Sigmoid colon (tissue), 4 donors: ENCODE data around the gene BLMH.

Experiments
- EP300 ChIP-seq, 4 donors: sonication (generic); formaldehyde crosslinking; IDR thresholded peaks; one replicate each; pipeline ENCODE4 v1.6.1; 2017; ENCODE audit warnings: antibody characterized with exemption in 4 of 4
- POLR2A ChIP-seq, 2 donors: fragments of 450-650 bp; IDR thresholded peaks; one replicate each; pipeline ENCODE4 v1.6.1; 2016; ENCODE audit warnings: antibody characterized with exemption in 2 of 2, mild to moderate bottlenecking in 2 of 2, moderate library complexity in 2 of 2
- POLR2AphosphoS5 ChIP-seq, 4 donors: sonication (generic); formaldehyde crosslinking; IDR thresholded peaks; one replicate each; pipeline ENCODE4 v1.6.1; 2017; ENCODE audit warnings: antibody characterized with exemption in 4 of 4
- TF ChIP-seq, protein P1 (sequence below), 4 experiments: fragments of 450-650 bp in 3 of 4; fragments of 200-600 bp in 1 of 4; IDR thresholded peaks; one replicate each; pipeline ENCODE4 v1.5.1; 2016 to 2019; ENCODE audit warnings: antibody characterized with exemption in 4 of 4, mild to moderate bottlenecking in 3 of 4, moderate library complexity in 2 of 4

DNA sequence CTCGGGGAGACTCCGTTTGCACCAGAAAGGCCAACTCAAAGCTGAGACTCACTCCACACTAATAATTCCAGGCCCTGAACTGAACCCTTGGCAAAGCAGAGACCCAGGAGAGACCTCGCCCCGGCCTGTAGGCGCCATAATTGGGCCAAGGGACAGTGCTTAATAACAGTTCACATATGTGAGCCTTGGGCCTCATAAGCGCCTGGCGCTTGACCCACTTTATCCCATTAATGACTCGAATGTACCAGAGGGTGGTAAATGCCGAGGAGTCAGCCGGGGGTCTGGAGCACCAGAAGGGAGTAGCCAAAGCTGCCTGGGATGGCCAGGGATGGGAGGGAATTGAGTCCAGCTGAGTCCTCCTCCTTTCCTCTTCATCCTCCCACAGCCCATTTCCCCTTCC lies 80.8 kb downstream of the BLMH start:
- TF ChIP-seq, protein P1, sequence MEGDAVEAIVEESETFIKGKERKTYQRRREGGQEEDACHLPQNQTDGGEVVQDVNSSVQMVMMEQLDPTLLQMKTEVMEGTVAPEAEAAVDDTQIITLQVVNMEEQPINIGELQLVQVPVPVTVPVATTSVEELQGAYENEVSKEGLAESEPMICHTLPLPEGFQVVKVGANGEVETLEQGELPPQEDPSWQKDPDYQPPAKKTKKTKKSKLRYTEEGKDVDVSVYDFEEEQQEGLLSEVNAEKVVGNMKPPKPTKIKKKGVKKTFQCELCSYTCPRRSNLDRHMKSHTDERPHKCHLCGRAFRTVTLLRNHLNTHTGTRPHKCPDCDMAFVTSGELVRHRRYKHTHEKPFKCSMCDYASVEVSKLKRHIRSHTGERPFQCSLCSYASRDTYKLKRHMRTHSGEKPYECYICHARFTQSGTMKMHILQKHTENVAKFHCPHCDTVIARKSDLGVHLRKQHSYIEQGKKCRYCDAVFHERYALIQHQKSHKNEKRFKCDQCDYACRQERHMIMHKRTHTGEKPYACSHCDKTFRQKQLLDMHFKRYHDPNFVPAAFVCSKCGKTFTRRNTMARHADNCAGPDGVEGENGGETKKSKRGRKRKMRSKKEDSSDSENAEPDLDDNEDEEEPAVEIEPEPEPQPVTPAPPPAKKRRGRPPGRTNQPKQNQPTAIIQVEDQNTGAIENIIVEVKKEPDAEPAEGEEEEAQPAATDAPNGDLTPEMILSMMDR (IDR thresholded peaks at IDR 0.05) = no peak
- no peak for TF ChIP-seq POLR2AphosphoS5 (IDR thresholded peaks at IDR 0.05)
- TF ChIP-seq EP300 (IDR thresholded peaks at IDR 0.05) = no peak
- no peak for TF ChIP-seq POLR2A (IDR thresholded peaks at IDR 0.05)
